Right hindlimb (tissue), 1 donor: Measurements from ENCODE around the gene EIF2S2.
A peak's percentile ranks its signal among the peaks of the same experiment; 100 is the strongest.
"Not testable (repeated sequence)": the region's sequence is repeated elsewhere in the genome, so short reads cannot be mapped to it uniquely, and the experiment has no call there.

Source experiments
- DNase-seq: peaks from one replicate; pipeline ENCODE4 v3.0.0-alpha.2; 2018

EIF2S2 gene

GRCh38 chr20:34111702-34112599 is at the start of gene EIF2S2:
TSS of gene EIF2S2 (minus strand) at chr20:34112243. CDS start at chr20:34112110, 133 bp downstream.
- DNase-seq: peak; percentile 98

GRCh38 chr20:34157697-34158096 is 45.7 kb upstream of the EIF2S2 start:
- not testable (repeated sequence) for DNase-seq

GRCh38 chr20:34155836-34156235 is 43.8 kb upstream of the EIF2S2 start:
- DNase-seq: no peak

- DNase-seq: not testable (repeated sequence)
These were observed 41.1 kb upstream of the EIF2S2 start for GRCh38 chr20:34153169-34153568.

- not testable (repeated sequence) for DNase-seq
These were observed 40.0 kb upstream of the EIF2S2 start for GRCh38 chr20:34152073-34152472.

- no peak for DNase-seq
These were observed 38.4 kb upstream of the EIF2S2 start for GRCh38 chr20:34150306-34151000.

GRCh38 chr20:34145280-34145819 is 33.3 kb upstream of the EIF2S2 start:
- no peak for DNase-seq

- DNase-seq: no peak
These were observed 31.9 kb upstream of the EIF2S2 start for GRCh38 chr20:34143951-34144350.

GRCh38 chr20:34142121-34142520 is 30.1 kb upstream of the EIF2S2 start:
- no peak for DNase-seq

GRCh38 chr20:34141293-34141692 is 29.2 kb upstream of the EIF2S2 start:
- no peak for DNase-seq

- not testable (repeated sequence) for DNase-seq
These were observed 23.7 kb upstream of the EIF2S2 start for GRCh38 chr20:34135525-34136275.

GRCh38 chr20:34133365-34133860 is 21.4 kb upstream of the EIF2S2 start:
- DNase-seq: not testable (repeated sequence)

GRCh38 chr20:34132943-34133342 is 20.9 kb upstream of the EIF2S2 start:
- not testable (repeated sequence) for DNase-seq

- DNase-seq: not testable (repeated sequence)
These were observed 20.4 kb upstream of the EIF2S2 start for GRCh38 chr20:34132491-34132890.

- no peak for DNase-seq
These were observed 19.4 kb upstream of the EIF2S2 start for GRCh38 chr20:34131491-34131890.

GRCh38 chr20:34129518-34130162 is 17.6 kb upstream of the EIF2S2 start:
- DNase-seq: peak; percentile 54

- DNase-seq: no peak
These were observed 15.7 kb upstream of the EIF2S2 start for GRCh38 chr20:34127792-34128191.

- DNase-seq: no peak
These were observed 12.6 kb upstream of the EIF2S2 start for GRCh38 chr20:34124469-34125249.

GRCh38 chr20:34123309-34123708 is 11.3 kb upstream of the EIF2S2 start:
- no peak for DNase-seq

GRCh38 chr20:34122274-34122980 is 10.4 kb upstream of the EIF2S2 start:
- no peak for DNase-seq

GRCh38 chr20:34120213-34120612 is 8.2 kb upstream of the EIF2S2 start:
- DNase-seq: no peak
